K562 (cell line): ENCODE measurements around the gene PRR11. TPM values are rescaled to one million over a fixed set of nuclear protein-coding genes. Genes with fewer than 3 reads are reported as not detected.

Source experiments
- CREB1 ChIP-seq, 2 experiments: sonication (generic) in 1 of 2; formaldehyde crosslinking in 1 of 2; IDR thresholded peaks; 2 replicates each; pipeline versions ENCODE4 v1.6.1 to v1.8.0; 2012 to 2022; ENCODE audit warnings: inconsistent platforms in 1 of 2, mild to moderate bottlenecking in 1 of 2, missing genetic modification reagents in 1 of 2, moderate library complexity in 1 of 2
- FOXO4 ChIP-seq: fragments of 450-650 bp; formaldehyde crosslinking; IDR thresholded peaks from 2 replicates; pipeline ENCODE4 v1.4.0; 2020; ENCODE audit warnings: mild to moderate bottlenecking, moderate library complexity
- HMGN3 ChIP-seq: IDR thresholded peaks from 2 replicates; pipeline ENCODE4 v1.6.1; 2011; ENCODE audit warnings: borderline replicate concordance, low read depth, mild to moderate bottlenecking, mixed read lengths, low read length; ENCODE audit not compliant: insufficient read length; ENCODE audit errors: extremely low read depth
- IFI16 ChIP-seq: fragments of 250-450 bp; sonication (Bioruptor Pico); IDR thresholded peaks from 2 replicates; pipeline ENCODE4 v2.1.2; 2022; ENCODE audit warnings: mild to moderate bottlenecking, inconsistent platforms
- NBN ChIP-seq: fragments of 450-650 bp; IDR thresholded peaks from 2 replicates; pipeline ENCODE4 v1.6.1; 2016; ENCODE audit warnings: low read depth, mild to moderate bottlenecking
- PHB ChIP-seq: fragments of 250-450 bp; sonication (Bioruptor Pico); IDR thresholded peaks from 2 replicates; pipeline ENCODE4 v1.5.0; 2021
- PHF20 ChIP-seq: fragments of 450-650 bp; IDR thresholded peaks from 2 replicates; pipeline ENCODE4 v1.6.1; 2018; ENCODE audit not compliant: partially characterized antibody
- TRIM25 ChIP-seq: fragments of 450-650 bp; IDR thresholded peaks from 2 replicates; pipeline ENCODE4 v1.7.0; 2016; ENCODE audit warnings: borderline replicate concordance
- ZNF133 ChIP-seq: fragments of 250-450 bp; sonication (Bioruptor Pico); IDR thresholded peaks from 2 replicates; pipeline ENCODE4 v1.4.0; 2020; ENCODE audit warnings: mild to moderate bottlenecking
- ZNF41 ChIP-seq: fragments of 250-450 bp; sonication (Bioruptor Pico); conservative IDR thresholded peaks from 2 replicates; pipeline ENCODE4 v1.4.0; 2020; ENCODE audit warnings: mild to moderate bottlenecking
- ZNF639 ChIP-seq, 2 experiments: fragments of 200-800 bp in 1 of 2; sonication (Bioruptor generic) in 1 of 2; sonication (generic) in 1 of 2; formaldehyde crosslinking in 1 of 2; IDR thresholded peaks in 1 of 2; conservative IDR thresholded peaks in 1 of 2; 2 replicates each; pipeline versions ENCODE4 v1.5.0 to v1.6.1; 2016 to 2020; ENCODE audit warnings: missing compliant biosample characterization in 1 of 2, missing genetic modification characterization in 1 of 2, missing genetic modification reagents in 1 of 2
- ZNF778 ChIP-seq: fragments of 450-650 bp; formaldehyde crosslinking; IDR thresholded peaks from 2 replicates; pipeline ENCODE4 v1.4.0; 2020; ENCODE audit warnings: mild to moderate bottlenecking, moderate library complexity
- polyA plus RNA-seq, 8 experiments: library from polyadenylated mRNA; depleted of rRNA in 4 of 8; stranded (reverse) in 5 of 8; unstranded in 3 of 8; fragments of >200 nt; fragmentation: Nextera tagmentation in 2 of 8; fragmentation: Illumina TruSeq in 1 of 8; extraction: Ambion mirVana in 2 of 8; extraction: Trizol in 1 of 8; gene quantifications; 2 replicates each; pipeline versions ENCODE4 v1.2.1 to v1.2.3, GENCODE V29; 2011 to 2014; ENCODE audit warnings: inconsistent platforms in 1 of 8, missing spikeins in 1 of 8
- total RNA-seq, 7 experiments: library from RNA; depleted of rRNA in 6 of 7; stranded (reverse); fragments of >200 nt in 6 of 7; fragmentation: Illumina TruSeq in 2 of 7; extraction: Trizol in 2 of 7; gene quantifications; 2 replicates each; pipeline versions ENCODE4 v1.2.1 to v1.2.3, GENCODE V29; 2011 to 2021; ENCODE audit warnings: low replicate concordance in 1 of 7
- TF ChIP-seq, protein P1 (sequence below): fragments of 200-800 bp; sonication (Bioruptor generic); IDR thresholded peaks from 2 replicates; pipeline ENCODE4 v1.6.1; 2016; ENCODE audit warnings: missing genetic modification characterization, missing compliant biosample characterization
- TF ChIP-seq, protein P2 (sequence below): fragments of 250-450 bp; sonication (Bioruptor Pico); IDR thresholded peaks from 2 replicates; pipeline ENCODE4 v1.5.0; 2020; ENCODE audit warnings: mild to moderate bottlenecking

PRR11 gene
- total and polyA plus RNA-seq, 9 of the 15 experiments (the other 6 are each of a cell fraction or from before 2014, with no cell fraction given): 13.3 to 75.2 (median 46.4) TPM

DNA sequence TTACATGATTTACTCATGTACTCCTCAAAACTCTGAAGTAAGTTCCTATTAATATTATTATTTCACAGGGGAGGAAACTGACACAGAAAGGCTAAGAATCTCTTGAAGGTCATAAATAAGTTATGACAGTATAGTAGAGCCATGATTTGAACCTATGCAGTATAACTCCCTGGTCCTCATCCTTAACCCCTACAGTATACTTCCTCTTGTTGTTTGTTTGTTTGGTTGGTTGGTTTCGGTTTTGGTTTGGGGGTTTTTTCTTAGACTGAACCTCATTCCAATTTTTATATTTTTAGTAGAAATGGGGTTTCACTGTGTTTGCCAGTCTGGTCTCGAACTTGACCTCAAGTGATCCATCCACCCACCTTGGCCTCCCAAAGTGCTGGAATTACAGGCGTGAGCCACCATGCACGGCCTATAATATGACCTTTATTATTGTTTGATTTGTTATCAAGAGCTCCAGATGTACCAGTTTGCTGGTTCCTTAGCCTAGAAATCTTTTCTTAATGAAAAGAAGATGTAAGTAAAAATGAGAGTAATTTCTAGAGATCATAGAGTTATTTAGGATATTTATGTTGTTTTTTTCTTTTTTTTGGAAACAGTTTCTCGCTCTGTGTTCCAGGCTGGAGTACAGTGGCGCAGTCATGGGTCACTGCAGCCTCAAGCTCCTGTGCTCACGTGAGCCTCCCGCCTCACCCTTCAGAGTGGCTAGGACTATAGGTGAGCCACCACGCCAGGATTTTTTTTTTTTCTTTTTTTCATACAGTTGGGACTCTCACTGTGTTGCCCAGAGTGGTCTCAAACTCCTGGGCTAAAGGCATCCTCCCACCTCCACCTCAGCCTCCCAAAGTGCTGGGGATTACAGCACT lies 4.8 kb downstream of the PRR11 start (continued):
- TF ChIP-seq, protein P1, sequence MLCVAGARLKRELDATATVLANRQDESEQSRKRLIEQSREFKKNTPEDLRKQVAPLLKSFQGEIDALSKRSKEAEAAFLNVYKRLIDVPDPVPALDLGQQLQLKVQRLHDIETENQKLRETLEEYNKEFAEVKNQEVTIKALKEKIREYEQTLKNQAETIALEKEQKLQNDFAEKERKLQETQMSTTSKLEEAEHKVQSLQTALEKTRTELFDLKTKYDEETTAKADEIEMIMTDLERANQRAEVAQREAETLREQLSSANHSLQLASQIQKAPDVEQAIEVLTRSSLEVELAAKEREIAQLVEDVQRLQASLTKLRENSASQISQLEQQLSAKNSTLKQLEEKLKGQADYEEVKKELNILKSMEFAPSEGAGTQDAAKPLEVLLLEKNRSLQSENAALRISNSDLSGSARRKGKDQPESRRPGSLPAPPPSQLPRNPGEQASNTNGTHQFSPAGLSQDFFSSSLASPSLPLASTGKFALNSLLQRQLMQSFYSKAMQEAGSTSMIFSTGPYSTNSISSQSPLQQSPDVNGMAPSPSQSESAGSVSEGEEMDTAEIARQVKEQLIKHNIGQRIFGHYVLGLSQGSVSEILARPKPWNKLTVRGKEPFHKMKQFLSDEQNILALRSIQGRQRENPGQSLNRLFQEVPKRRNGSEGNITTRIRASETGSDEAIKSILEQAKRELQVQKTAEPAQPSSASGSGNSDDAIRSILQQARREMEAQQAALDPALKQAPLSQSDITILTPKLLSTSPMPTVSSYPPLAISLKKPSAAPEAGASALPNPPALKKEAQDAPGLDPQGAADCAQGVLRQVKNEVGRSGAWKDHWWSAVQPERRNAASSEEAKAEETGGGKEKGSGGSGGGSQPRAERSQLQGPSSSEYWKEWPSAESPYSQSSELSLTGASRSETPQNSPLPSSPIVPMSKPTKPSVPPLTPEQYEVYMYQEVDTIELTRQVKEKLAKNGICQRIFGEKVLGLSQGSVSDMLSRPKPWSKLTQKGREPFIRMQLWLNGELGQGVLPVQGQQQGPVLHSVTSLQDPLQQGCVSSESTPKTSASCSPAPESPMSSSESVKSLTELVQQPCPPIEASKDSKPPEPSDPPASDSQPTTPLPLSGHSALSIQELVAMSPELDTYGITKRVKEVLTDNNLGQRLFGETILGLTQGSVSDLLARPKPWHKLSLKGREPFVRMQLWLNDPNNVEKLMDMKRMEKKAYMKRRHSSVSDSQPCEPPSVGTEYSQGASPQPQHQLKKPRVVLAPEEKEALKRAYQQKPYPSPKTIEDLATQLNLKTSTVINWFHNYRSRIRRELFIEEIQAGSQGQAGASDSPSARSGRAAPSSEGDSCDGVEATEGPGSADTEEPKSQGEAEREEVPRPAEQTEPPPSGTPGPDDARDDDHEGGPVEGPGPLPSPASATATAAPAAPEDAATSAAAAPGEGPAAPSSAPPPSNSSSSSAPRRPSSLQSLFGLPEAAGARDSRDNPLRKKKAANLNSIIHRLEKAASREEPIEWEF (CRISPR knock-in tag): no peak
- TF ChIP-seq FOXO4: no peak
- no peak for TF ChIP-seq IFI16 (CRISPR knock-in tag)
- TF ChIP-seq HMGN3: no peak
- no peak for TF ChIP-seq ZNF778 (CRISPR knock-in tag)
- no peak for TF ChIP-seq TRIM25
- TF ChIP-seq CREB1 (IDR thresholded peaks at IDR 0.05): no peak
- TF ChIP-seq CREB1 (CRISPR knock-in tag; IDR thresholded peaks at IDR 0.05): no peak
- TF ChIP-seq NBN: no peak
- no peak for TF ChIP-seq PHF20
- no peak for TF ChIP-seq PHB (CRISPR knock-in tag)
- TF ChIP-seq, protein P2, sequence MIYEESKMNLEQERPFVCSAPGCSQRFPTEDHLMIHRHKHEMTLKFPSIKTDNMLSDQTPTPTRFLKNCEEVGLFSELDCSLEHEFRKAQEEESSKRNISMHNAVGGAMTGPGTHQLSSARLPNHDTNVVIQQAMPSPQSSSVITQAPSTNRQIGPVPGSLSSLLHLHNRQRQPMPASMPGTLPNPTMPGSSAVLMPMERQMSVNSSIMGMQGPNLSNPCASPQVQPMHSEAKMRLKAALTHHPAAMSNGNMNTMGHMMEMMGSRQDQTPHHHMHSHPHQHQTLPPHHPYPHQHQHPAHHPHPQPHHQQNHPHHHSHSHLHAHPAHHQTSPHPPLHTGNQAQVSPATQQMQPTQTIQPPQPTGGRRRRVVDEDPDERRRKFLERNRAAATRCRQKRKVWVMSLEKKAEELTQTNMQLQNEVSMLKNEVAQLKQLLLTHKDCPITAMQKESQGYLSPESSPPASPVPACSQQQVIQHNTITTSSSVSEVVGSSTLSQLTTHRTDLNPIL (CRISPR knock-in tag): no peak
- peak in 1 of 2 experiments; percentile 47; a peak in 1 of 4 replicates for TF ChIP-seq ZNF639 (CRISPR knock-in tag; conservative IDR thresholded peaks at IDR 0.05 in 1 of 2, IDR thresholded peaks at IDR 0.05 in 1 of 2)
- TF ChIP-seq ZNF133 (CRISPR knock-in tag): no peak
- no peak for TF ChIP-seq ZNF41
